ENCODE results near the gene TTC39C. TPM values are rescaled to one million over a fixed set of nuclear protein-coding genes. Genes with fewer than 3 reads are reported as not detected.

TTC39C gene
- total and polyA plus RNA-seq, 10 donors = 15.4 to 52.3 (median 29.3) TPM

GRCh38 chr18:24095976-24096375 lies 81.4 kb downstream of the TTC39C start:
- Histone ChIP-seq H3K27me3 (replicated peaks in 1 of 7) (no peaks in the 10 kb centered on the region), H3K36me3 (peaks cover 0 to 35% (median 7%) of the 10 kb centered on the region in 6 donors), H3K4me1 (peaks cover 0 to 16% (median 0%) of the 10 kb centered on the region in 6 donors), H3K9me3 (peaks cover 0 to 15% (median 13%) of the 10 kb centered on the region in 8 donors), H3K4me3 (no peak overlapping the region), H3K27ac (no peak overlapping the region)
- intact Hi-C loops (cut with DNase I; ENCODE audit: low total_unique reads) = no loop called here
- TF ChIP-seq POLR2AphosphoS5 (IDR thresholded peaks at IDR 0.05) (no peak), POLR2A (IDR thresholded peaks at IDR 0.05) (no peak)
- TF ChIP-seq, protein P1, sequence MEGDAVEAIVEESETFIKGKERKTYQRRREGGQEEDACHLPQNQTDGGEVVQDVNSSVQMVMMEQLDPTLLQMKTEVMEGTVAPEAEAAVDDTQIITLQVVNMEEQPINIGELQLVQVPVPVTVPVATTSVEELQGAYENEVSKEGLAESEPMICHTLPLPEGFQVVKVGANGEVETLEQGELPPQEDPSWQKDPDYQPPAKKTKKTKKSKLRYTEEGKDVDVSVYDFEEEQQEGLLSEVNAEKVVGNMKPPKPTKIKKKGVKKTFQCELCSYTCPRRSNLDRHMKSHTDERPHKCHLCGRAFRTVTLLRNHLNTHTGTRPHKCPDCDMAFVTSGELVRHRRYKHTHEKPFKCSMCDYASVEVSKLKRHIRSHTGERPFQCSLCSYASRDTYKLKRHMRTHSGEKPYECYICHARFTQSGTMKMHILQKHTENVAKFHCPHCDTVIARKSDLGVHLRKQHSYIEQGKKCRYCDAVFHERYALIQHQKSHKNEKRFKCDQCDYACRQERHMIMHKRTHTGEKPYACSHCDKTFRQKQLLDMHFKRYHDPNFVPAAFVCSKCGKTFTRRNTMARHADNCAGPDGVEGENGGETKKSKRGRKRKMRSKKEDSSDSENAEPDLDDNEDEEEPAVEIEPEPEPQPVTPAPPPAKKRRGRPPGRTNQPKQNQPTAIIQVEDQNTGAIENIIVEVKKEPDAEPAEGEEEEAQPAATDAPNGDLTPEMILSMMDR (IDR thresholded peaks at IDR 0.05 in 8 of 11, conservative IDR thresholded peaks at IDR 0.05 in 3 of 11) = no peak
- WGBS, 5 donors = 92 to 99% (median 96%) methylated on average over 1 of the region's 1 CpG
- no peak for DNase-seq

DNA sequence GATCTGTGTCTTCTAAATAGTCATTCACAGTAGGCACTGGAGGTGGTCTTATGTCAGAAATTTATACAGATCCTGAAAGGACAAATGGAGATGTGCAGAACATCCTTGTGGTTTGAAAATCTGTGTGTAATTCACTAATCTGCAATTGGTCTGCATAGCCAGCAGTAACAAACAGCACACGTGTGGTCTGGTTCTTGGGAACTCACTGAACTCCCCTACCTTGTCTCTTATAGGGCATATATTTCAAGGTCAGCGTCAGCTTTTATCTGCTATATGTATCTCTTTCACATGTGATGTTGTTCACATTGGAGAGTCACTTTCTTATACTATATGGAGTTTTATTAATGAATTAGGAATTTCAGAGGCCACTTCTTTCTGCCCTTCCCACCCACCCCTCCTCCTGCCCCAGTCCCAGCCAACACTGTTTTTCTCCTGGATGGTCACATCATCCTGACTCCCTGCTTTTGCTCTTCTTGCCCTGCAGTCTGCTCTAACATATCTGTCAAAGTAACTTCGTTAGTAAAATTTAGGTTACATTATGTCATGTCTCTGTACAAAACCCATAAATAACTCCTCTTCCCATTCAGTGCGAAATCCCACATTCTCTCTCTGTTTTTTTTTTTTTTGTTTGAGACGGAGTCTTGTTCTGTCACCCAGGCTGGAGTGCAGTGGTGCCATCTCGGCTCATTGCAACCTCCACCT lies 88.9 kb downstream of the TTC39C start:
- TF ChIP-seq POLR2AphosphoS5 (IDR thresholded peaks at IDR 0.05) (no peak), POLR2A (IDR thresholded peaks at IDR 0.05) (no peak)
- TF ChIP-seq, protein P1 (IDR thresholded peaks at IDR 0.05 in 8 of 11, conservative IDR thresholded peaks at IDR 0.05 in 3 of 11) = no peak
- H3K27me3 ChIP-seq (replicated peaks in 1 of 7) = no peaks in the 10 kb centered on the region

DNA sequence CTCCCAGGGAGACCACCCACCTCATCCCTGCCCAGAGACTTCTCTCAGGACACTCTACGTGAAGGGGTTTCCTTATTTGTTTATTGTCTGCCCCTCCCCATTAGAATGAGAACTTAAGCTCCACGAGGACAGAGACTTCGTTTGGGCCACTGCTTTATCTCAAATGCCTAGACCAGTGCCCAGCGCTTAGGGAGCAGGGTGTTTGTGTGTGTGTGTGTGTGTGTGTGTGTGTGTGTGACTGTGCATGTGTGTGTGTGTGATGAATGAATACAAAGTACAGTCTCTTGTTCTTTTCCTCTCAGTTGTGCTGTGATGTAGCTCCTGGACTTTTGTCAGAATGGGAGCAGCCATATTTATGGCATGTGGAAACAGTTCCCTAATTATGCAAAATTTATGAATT lies 89.9 kb downstream of the TTC39C start:
- DNase-seq = no peak
- no peak for TF ChIP-seq POLR2AphosphoS5 (IDR thresholded peaks at IDR 0.05)
- TF ChIP-seq, protein P1 (IDR thresholded peaks at IDR 0.05 in 8 of 11, conservative IDR thresholded peaks at IDR 0.05 in 3 of 11) = no peak
- no peak for TF ChIP-seq POLR2A (IDR thresholded peaks at IDR 0.05)
- intact Hi-C loops (cut with DNase I; ENCODE audit: low total_unique reads) = no loop called here
- H3K9me3 ChIP-seq = no peaks in the 10 kb centered on the region
- 91 to 99% (median 95%) methylated on average over 4 of the region's 4 CpGs for WGBS, 5 donors
- no peaks in the 10 kb centered on the region for H3K27me3 ChIP-seq (replicated peaks in 1 of 7)
- peaks cover 0 to 22% (median 0%) of the 10 kb centered on the region in 6 donors for H3K36me3 ChIP-seq
- no peak overlapping the region for H3K27ac ChIP-seq
- H3K4me1 ChIP-seq = no peaks in the 10 kb centered on the region
- no peak overlapping the region for H3K4me3 ChIP-seq

More for the DNA sequence above, 88.9 kb downstream of the TTC39C start:
- H3K4me3 ChIP-seq = no peak overlapping the region
- intact Hi-C loops (cut with DNase I; ENCODE audit: low total_unique reads) = no loop called here
- WGBS, 5 donors = 77 to 89% (median 84%) methylated on average over 6 of the region's 6 CpGs
- no peaks in the 10 kb centered on the region for H3K4me1 ChIP-seq
- H3K27ac ChIP-seq = no peak overlapping the region
- H3K9me3 ChIP-seq = no peaks in the 10 kb centered on the region
- DNase-seq = no peak
- H3K36me3 ChIP-seq = peaks cover 0 to 22% (median 0%) of the 10 kb centered on the region in 6 donors

- no peaks in the 10 kb centered on the region for H3K27me3 ChIP-seq (replicated peaks in 1 of 7)
- 85 to 97% (median 94%) methylated on average over 1 of the region's 1 CpG for WGBS, 5 donors
- TF ChIP-seq, protein P1 (IDR thresholded peaks at IDR 0.05 in 8 of 11, conservative IDR thresholded peaks at IDR 0.05 in 3 of 11) = no peak
- TF ChIP-seq POLR2AphosphoS5 (IDR thresholded peaks at IDR 0.05) (no peak), POLR2A (IDR thresholded peaks at IDR 0.05) (no peak)
- intact Hi-C loops (cut with DNase I; ENCODE audit: low total_unique reads) = no loop called here
- no peaks in the 10 kb centered on the region for H3K9me3 ChIP-seq
- peaks cover 0 to 18% (median 0%) of the 10 kb centered on the region in 6 donors for H3K36me3 ChIP-seq
- no peak overlapping the region for H3K4me3 ChIP-seq
- no peak for DNase-seq
- no peaks in the 10 kb centered on the region for H3K4me1 ChIP-seq
- no peak overlapping the region for H3K27ac ChIP-seq
These were observed 94.1 kb downstream of the TTC39C start for GRCh38 chr18:24108641-24109040.
